C4-2B (cell line): Measurements from ENCODE around the gene CHDH.

Source experiments
- CTCF ChIP-seq: fragments of 450-650 bp; conservative IDR thresholded peaks from 2 replicates; pipeline ENCODE4 v1.5.1; 2017; ENCODE audit warnings: mild to moderate bottlenecking
- ZFX ChIP-seq: fragments of 450-650 bp; IDR thresholded peaks from 2 replicates; pipeline ENCODE4 v1.6.1; 2017

- TF ChIP-seq CTCF (no peak), ZFX (no peak)
Measured at GRCh38 chr3:53820756-53821580, 25.3 kb downstream of the CHDH start.
